ENCODE data around the gene IGDCC3. TPM values are rescaled to one million over a fixed set of nuclear protein-coding genes. Genes with fewer than 3 reads are reported as not detected.

The IGDCC3 gene
- total and polyA plus RNA-seq, 2 of the 8 experiments (the other 6 are each of a cell fraction or from before 2014, with no cell fraction given) = 26.8 to 45.7 TPM

DNA sequence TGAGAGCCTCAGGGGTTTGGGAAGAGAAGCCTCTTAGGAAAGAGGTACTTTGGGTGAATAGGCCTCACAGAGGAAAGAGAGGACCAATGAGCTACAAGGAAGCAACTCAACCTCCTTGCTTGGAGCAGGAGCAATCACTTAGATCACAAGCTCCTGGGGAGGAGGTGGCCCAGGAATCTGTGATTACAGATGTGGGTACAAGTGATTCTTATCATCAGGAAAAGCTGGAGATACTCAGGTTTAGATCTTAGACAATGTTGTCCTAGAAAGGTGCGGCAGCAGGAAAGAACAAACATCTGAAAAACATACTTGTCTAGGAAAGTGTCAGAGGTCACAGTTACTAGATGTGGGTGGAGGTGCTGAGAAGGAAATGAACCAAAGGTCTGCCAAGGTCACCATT lies 99.3 kb downstream of the IGDCC3 start (continued):
- TF ChIP-seq, protein P1, sequence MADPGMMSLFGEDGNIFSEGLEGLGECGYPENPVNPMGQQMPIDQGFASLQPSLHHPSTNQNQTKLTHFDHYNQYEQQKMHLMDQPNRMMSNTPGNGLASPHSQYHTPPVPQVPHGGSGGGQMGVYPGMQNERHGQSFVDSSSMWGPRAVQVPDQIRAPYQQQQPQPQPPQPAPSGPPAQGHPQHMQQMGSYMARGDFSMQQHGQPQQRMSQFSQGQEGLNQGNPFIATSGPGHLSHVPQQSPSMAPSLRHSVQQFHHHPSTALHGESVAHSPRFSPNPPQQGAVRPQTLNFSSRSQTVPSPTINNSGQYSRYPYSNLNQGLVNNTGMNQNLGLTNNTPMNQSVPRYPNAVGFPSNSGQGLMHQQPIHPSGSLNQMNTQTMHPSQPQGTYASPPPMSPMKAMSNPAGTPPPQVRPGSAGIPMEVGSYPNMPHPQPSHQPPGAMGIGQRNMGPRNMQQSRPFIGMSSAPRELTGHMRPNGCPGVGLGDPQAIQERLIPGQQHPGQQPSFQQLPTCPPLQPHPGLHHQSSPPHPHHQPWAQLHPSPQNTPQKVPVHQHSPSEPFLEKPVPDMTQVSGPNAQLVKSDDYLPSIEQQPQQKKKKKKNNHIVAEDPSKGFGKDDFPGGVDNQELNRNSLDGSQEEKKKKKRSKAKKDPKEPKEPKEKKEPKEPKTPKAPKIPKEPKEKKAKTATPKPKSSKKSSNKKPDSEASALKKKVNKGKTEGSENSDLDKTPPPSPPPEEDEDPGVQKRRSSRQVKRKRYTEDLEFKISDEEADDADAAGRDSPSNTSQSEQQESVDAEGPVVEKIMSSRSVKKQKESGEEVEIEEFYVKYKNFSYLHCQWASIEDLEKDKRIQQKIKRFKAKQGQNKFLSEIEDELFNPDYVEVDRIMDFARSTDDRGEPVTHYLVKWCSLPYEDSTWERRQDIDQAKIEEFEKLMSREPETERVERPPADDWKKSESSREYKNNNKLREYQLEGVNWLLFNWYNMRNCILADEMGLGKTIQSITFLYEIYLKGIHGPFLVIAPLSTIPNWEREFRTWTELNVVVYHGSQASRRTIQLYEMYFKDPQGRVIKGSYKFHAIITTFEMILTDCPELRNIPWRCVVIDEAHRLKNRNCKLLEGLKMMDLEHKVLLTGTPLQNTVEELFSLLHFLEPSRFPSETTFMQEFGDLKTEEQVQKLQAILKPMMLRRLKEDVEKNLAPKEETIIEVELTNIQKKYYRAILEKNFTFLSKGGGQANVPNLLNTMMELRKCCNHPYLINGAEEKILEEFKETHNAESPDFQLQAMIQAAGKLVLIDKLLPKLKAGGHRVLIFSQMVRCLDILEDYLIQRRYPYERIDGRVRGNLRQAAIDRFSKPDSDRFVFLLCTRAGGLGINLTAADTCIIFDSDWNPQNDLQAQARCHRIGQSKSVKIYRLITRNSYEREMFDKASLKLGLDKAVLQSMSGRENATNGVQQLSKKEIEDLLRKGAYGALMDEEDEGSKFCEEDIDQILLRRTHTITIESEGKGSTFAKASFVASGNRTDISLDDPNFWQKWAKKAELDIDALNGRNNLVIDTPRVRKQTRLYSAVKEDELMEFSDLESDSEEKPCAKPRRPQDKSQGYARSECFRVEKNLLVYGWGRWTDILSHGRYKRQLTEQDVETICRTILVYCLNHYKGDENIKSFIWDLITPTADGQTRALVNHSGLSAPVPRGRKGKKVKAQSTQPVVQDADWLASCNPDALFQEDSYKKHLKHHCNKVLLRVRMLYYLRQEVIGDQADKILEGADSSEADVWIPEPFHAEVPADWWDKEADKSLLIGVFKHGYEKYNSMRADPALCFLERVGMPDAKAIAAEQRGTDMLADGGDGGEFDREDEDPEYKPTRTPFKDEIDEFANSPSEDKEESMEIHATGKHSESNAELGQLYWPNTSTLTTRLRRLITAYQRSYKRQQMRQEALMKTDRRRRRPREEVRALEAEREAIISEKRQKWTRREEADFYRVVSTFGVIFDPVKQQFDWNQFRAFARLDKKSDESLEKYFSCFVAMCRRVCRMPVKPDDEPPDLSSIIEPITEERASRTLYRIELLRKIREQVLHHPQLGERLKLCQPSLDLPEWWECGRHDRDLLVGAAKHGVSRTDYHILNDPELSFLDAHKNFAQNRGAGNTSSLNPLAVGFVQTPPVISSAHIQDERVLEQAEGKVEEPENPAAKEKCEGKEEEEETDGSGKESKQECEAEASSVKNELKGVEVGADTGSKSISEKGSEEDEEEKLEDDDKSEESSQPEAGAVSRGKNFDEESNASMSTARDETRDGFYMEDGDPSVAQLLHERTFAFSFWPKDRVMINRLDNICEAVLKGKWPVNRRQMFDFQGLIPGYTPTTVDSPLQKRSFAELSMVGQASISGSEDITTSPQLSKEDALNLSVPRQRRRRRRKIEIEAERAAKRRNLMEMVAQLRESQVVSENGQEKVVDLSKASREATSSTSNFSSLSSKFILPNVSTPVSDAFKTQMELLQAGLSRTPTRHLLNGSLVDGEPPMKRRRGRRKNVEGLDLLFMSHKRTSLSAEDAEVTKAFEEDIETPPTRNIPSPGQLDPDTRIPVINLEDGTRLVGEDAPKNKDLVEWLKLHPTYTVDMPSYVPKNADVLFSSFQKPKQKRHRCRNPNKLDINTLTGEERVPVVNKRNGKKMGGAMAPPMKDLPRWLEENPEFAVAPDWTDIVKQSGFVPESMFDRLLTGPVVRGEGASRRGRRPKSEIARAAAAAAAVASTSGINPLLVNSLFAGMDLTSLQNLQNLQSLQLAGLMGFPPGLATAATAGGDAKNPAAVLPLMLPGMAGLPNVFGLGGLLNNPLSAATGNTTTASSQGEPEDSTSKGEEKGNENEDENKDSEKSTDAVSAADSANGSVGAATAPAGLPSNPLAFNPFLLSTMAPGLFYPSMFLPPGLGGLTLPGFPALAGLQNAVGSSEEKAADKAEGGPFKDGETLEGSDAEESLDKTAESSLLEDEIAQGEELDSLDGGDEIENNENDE (IDR thresholded peaks at IDR 0.05; ENCODE audit: insufficient replicate concordance, low read length) = no peak
- TF ChIP-seq SP1 (IDR thresholded peaks at IDR 0.05; ENCODE audit: low read depth, low read length) (no peak), YY1 (IDR thresholded peaks at IDR 0.05; ENCODE audit: low read depth, low read length) (no peak), CHD2 (IDR thresholded peaks at IDR 0.05; ENCODE audit: low read length) (no peak), POU5F1 (IDR thresholded peaks at IDR 0.05; ENCODE audit: low read depth, low read length) (no peak), TAF7 (optimal IDR thresholded peaks at IDR 0.05; ENCODE audit: borderline replicate concordance, low read depth, low read length) (no peak), CEBPB (IDR thresholded peaks at IDR 0.05; ENCODE audit: low read depth, low read length) (no peak)

Measured in H1 (cell line).